K562 (cell line): Measurements from ENCODE around the gene PARK7. TPM values are rescaled to one million over a fixed set of nuclear protein-coding genes. Genes with fewer than 3 reads are reported as not detected.
"Not testable (repeated sequence)": the region's sequence is repeated elsewhere in the genome, so short reads cannot be mapped to it uniquely, and the experiment has no call there.

Source experiments
- ATAC-seq: fragments of 200-7000 bp; cut with Tn5 transposase; 3 replicates; pipeline ENCODE4 v1.9.1; 2020; ENCODE audit warnings: moderate library complexity
- BruUV-seq: library from RNA; stranded (reverse); fragments of 400-500 nt; replicated peaks from 2 replicates; lab custom pipeline; 2021; lab: Mats Ljungman, UMichigan
- CTCF ChIA-PET: fragments of 300-600 bp; formaldehyde crosslinking; extraction: SDS; loops from one replicate; lab custom pipeline; 2021; ENCODE audit warnings: low intra/inter-chr PET ratio; lab: Yijun Ruan, JAX
- POLR2A ChIA-PET: fragments of 300-600, 350-650 bp; sonication (Branson Sonifier 250); formaldehyde crosslinking; extraction: SDS; loops from one replicate; lab custom pipeline; 2021; ENCODE audit warnings: antibody characterized with exemption, inconsistent platforms; lab: Yijun Ruan, JAX
- DNase-seq, 4 experiments: peaks; one replicate each; pipeline versions ENCODE4 v3.0.0 to v3.0.0-alpha.2; 2011 to 2018; ENCODE audit warnings: low spot score in 3 of 4, mixed read lengths in 3 of 4; ENCODE audit errors: extremely low read depth in 1 of 4
- FAIRE-seq: peaks from 2 replicates; lab custom pipeline; 2011; peaks lifted over from hg19 to GRCh38; lab: Jason Lieb, UNC
- H2AFZ ChIP-seq: 2 replicates; pipeline ENCODE4 v1.6.0; 2011; ENCODE audit warnings: low read depth, low read length, control low read depth, inconsistent platforms
- H3K27ac ChIP-seq: fragments of 200-600 bp; 3 replicates; pipeline ENCODE4 v1.8.0; 2011; ENCODE audit warnings: low read depth, mild to moderate bottlenecking, control low read depth, inconsistent platforms, low read length, moderate library complexity, mixed read lengths; ENCODE audit errors: extremely low read depth
- H3K27me3 ChIP-seq, 2 experiments: fragments of 300-600 bp in 1 of 2; 2 replicates in 1 of 2; 3 replicates in 1 of 2; pipeline versions ENCODE4 v1.6.0 to v1.8.0; 2011; ENCODE audit warnings: inconsistent platforms in 2 of 2, low read length in 2 of 2, mild to moderate bottlenecking in 1 of 2, mixed read lengths in 1 of 2, moderate library complexity in 1 of 2; ENCODE audit not compliant: control insufficient read depth in 2 of 2, insufficient read depth in 2 of 2
- H3K36me3 ChIP-seq: fragments of 300-600 bp; 3 replicates; pipeline ENCODE4 v1.8.0; 2011; ENCODE audit warnings: mild to moderate bottlenecking, low read length, inconsistent platforms; ENCODE audit not compliant: control insufficient read depth, insufficient read depth
- H3K4me1 ChIP-seq, 2 experiments: fragments of 200-600 bp in 1 of 2; replicated peaks in 1 of 2; 2 replicates in 1 of 2; 3 replicates in 1 of 2; pipeline versions ENCODE4 v1.5.1 to v1.8.0; 2011; ENCODE audit warnings: inconsistent platforms in 2 of 2, low read length in 2 of 2, mild to moderate bottlenecking in 1 of 2, mixed read lengths in 1 of 2, moderate library complexity in 1 of 2; ENCODE audit not compliant: control insufficient read depth in 2 of 2, insufficient read depth in 2 of 2
- H3K4me2 ChIP-seq: 2 replicates; pipeline ENCODE4 v1.6.1; 2011; ENCODE audit warnings: low read length, control low read depth, inconsistent platforms, mixed read lengths; ENCODE audit not compliant: insufficient read depth
- H3K4me3 ChIP-seq: fragments of 200-600 bp; sonication (generic), shearing (Covaris generic); 2 replicates; pipeline ENCODE4 v1.5.1; 2016; ENCODE audit warnings: control low read depth, inconsistent platforms
- H3K79me2 ChIP-seq: fragments of 200-600 bp; 3 replicates; pipeline ENCODE4 v1.8.0; 2011; ENCODE audit warnings: low read length, inconsistent platforms; ENCODE audit not compliant: control insufficient read depth, insufficient read depth
- H3K9ac ChIP-seq, 2 experiments: 2 replicates each; pipeline versions ENCODE4 v1.6.0 to v1.6.1; 2011; ENCODE audit warnings: low read depth in 2 of 2, low read length in 2 of 2, control low read depth in 1 of 2, inconsistent platforms in 1 of 2, mild to moderate bottlenecking in 1 of 2, mixed read lengths in 1 of 2; ENCODE audit not compliant: insufficient read depth in 1 of 2
- H3K9me1 ChIP-seq: one replicate; pipeline ENCODE4 v1.6.0; 2011; ENCODE audit warnings: inconsistent platforms, mild to moderate bottlenecking, low read length, moderate library complexity; ENCODE audit not compliant: control insufficient read depth, insufficient read depth
- H3K9me3 ChIP-seq: replicated peaks from 2 replicates; pipeline ENCODE4 v1.5.1; 2011; ENCODE audit warnings: low read depth, low read length, inconsistent platforms; ENCODE audit not compliant: control insufficient read depth, insufficient read depth
- H4K20me1 ChIP-seq: replicated peaks from 2 replicates; pipeline ENCODE4 v1.6.1; 2011; ENCODE audit warnings: low read length, inconsistent platforms, mixed read lengths; ENCODE audit not compliant: control insufficient read depth, insufficient read depth
- HNRNPK ChIP-seq: fragments of 200-400 bp; formaldehyde crosslinking; IDR thresholded peaks from one replicate; pipeline ENCODE4 v1.6.1; 2018; ENCODE audit warnings: mild to moderate bottlenecking, low read depth, low read length; ENCODE audit not compliant: poor library complexity, severe bottlenecking
- RBBP5 ChIP-seq: fragments of 200-600 bp; sonication (generic); IDR thresholded peaks from 2 replicates; pipeline ENCODE4 v1.6.1; 2012; ENCODE audit warnings: borderline replicate concordance, mild to moderate bottlenecking, low read length, control low read depth, inconsistent platforms; ENCODE audit not compliant: insufficient read depth, poor library complexity, severe bottlenecking
- RNF2 ChIP-seq: sonication (generic); IDR thresholded peaks from 2 replicates; pipeline ENCODE4 v1.6.1; 2016
- U2AF1 ChIP-seq: fragments of 200-400 bp; formaldehyde crosslinking; optimal IDR thresholded peaks from 2 replicates; pipeline ENCODE3; 2017; ENCODE audit warnings: mild to moderate bottlenecking, low read depth, low read length, moderate library complexity
- ZFX ChIP-seq: sonication (generic); formaldehyde crosslinking; IDR thresholded peaks from 2 replicates; pipeline ENCODE4 v1.8.0; 2022; ENCODE audit warnings: mild to moderate bottlenecking, missing genetic modification reagents, moderate library complexity
- ZSCAN32 ChIP-seq: fragments of 450-650 bp; formaldehyde crosslinking; IDR thresholded peaks from 2 replicates; pipeline ENCODE4 v1.4.0; 2020; ENCODE audit warnings: mild to moderate bottlenecking, moderate library complexity
- WGBS: fragments of 100-300 bp; shearing (Covaris generic); methylation state at CpG from one replicate; pipeline ENCODE4 v1.1.6; 2016; ENCODE audit warnings: low coverage, mixed read lengths; ENCODE audit not compliant: insufficient coverage; ENCODE audit errors: missing lambda C conversion rate; 5-methylcytosine and 5-hydroxymethylcytosine counted together
- in situ Hi-C: fragments of 300-500 bp; cut with MboI; formaldehyde crosslinking; loops from 4 replicates; pipeline ENCODE4 v1.15.0; 2018; ENCODE audit warnings: inconsistent platforms, mixed read lengths
- intact Hi-C: fragments of 100-400 bp; cut with micrococcal nuclease; formaldehyde crosslinking; loops from 2 replicates; pipeline ENCODE4 v1.14.2; 2022
- polyA plus RNA-seq, 8 experiments: library from polyadenylated mRNA; depleted of rRNA in 4 of 8; stranded (reverse) in 5 of 8; unstranded in 3 of 8; fragments of >200 nt; fragmentation: Nextera tagmentation in 2 of 8; fragmentation: Illumina TruSeq in 1 of 8; extraction: Ambion mirVana in 2 of 8; extraction: Trizol in 1 of 8; gene quantifications; 2 replicates each; pipeline versions ENCODE4 v1.2.1 to v1.2.3, GENCODE V29; 2011 to 2014; ENCODE audit warnings: inconsistent platforms in 1 of 8, missing spikeins in 1 of 8
- total RNA-seq, 7 experiments: library from RNA; depleted of rRNA in 6 of 7; stranded (reverse); fragments of >200 nt in 6 of 7; fragmentation: Illumina TruSeq in 2 of 7; extraction: Trizol in 2 of 7; gene quantifications; 2 replicates each; pipeline versions ENCODE4 v1.2.1 to v1.2.3, GENCODE V29; 2011 to 2021; ENCODE audit warnings: low replicate concordance in 1 of 7
- TF ChIP-seq, protein P1 (sequence below): sonication (generic); formaldehyde crosslinking; IDR thresholded peaks from 2 replicates; pipeline ENCODE4 v1.8.1; 2023; ENCODE audit warnings: mild to moderate bottlenecking, missing genetic modification reagents

The PARK7 gene
- total and polyA plus RNA-seq, 9 of the 15 experiments (the other 6 are each of a cell fraction or from before 2014, with no cell fraction given) = 374 to 1,298 (median 484) TPM

- intact Hi-C loops = no loop called here
Observed at GRCh38 chr1:7922301-7922700, 39.2 kb upstream of the PARK7 start.

GRCh38 chr1:7927061-7927460 lies 34.5 kb upstream of the PARK7 start:
- H3K9me1 ChIP-seq, BruUV-seq, H3K9me3 ChIP-seq, H3K36me3 ChIP-seq, POLR2A ChIA-PET, H3K9ac ChIP-seq, H4K20me1 ChIP-seq, in situ Hi-C loops, ATAC-seq, CTCF ChIA-PET, H3K27ac ChIP-seq, H3K4me2 ChIP-seq, FAIRE-seq, DNase-seq, H2AFZ ChIP-seq, H3K79me2 ChIP-seq, H3K4me1 ChIP-seq, H3K4me3 ChIP-seq, intact Hi-C loops: not testable (repeated sequence)
- 13% methylated on average over 8 of the region's 8 CpGs for WGBS
- peaks cover 28 to 53% of the 10 kb centered on the region in 2 experiments for H3K27me3 ChIP-seq

More at GRCh38 chr1:7922301-7922700, 39.2 kb upstream of the PARK7 start:
- no peak for DNase-seq
- WGBS = 9% methylated on average over 6 of the region's 6 CpGs
- Histone ChIP-seq H3K27me3 (peaks cover 25 to 37% of the 10 kb centered on the region in 2 experiments), H3K9me3 (no peaks in the 10 kb centered on the region), H3K79me2 (no peaks in the 10 kb centered on the region), H3K27ac (no peak overlapping the region), H3K9me1 (no peaks in the 10 kb centered on the region), H3K36me3 (no peaks in the 10 kb centered on the region), H3K4me3 (no peak overlapping the region), H2AFZ (no peak overlapping the region), H3K4me2 (no peak overlapping the region), H3K4me1 (no peaks in the 10 kb centered on the region), H4K20me1 (no peaks in the 10 kb centered on the region), H3K9ac (no peak overlapping the region)
- ChIA-PET CTCF (no interaction called here), POLR2A (interaction anchor here (1.0 kb wide), 2 partner anchors 9 kb away, joined by 3 read pairs; no protein-coding TSS in a partner anchor)
- peak; percentile 49 for FAIRE-seq
- no TSS peak for BruUV-seq
- no peak for ATAC-seq
- TF ChIP-seq ZFX (CRISPR knock-in tag) (no peak), RNF2 (no peak), ZSCAN32 (CRISPR knock-in tag) (no peak), U2AF1 (no peak), RBBP5 (no peak), HNRNPK (no peak)
- TF ChIP-seq, protein P1, sequence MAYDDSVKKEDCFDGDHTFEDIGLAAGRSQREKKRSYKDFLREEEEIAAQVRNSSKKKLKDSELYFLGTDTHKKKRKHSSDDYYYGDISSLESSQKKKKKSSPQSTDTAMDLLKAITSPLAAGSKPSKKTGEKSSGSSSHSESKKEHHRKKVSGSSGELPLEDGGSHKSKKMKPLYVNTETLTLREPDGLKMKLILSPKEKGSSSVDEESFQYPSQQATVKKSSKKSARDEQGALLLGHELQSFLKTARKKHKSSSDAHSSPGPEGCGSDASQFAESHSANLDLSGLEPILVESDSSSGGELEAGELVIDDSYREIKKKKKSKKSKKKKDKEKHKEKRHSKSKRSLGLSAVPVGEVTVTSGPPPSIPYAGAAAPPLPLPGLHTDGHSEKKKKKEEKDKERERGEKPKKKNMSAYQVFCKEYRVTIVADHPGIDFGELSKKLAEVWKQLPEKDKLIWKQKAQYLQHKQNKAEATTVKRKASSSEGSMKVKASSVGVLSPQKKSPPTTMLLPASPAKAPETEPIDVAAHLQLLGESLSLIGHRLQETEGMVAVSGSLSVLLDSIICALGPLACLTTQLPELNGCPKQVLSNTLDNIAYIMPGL (CRISPR knock-in tag) = no peak
- in situ Hi-C loops = no loop called here
